HG03139 (cell line): ENCODE measurements around the gene ECSCR.
A peak's percentile ranks its signal among the peaks of the same experiment; 100 is the strongest.
"Not testable (repeated sequence)": the region's sequence is repeated elsewhere in the genome, so short reads cannot be mapped to it uniquely, and the experiment has no call there.

Source experiments
- ATAC-seq: cut with Tn5 transposase; IDR thresholded peaks from one replicate; pipeline ENCODE4 v1.9.1; 2021; ENCODE audit not compliant: unreplicated experiment

Gene ECSCR

DNA sequence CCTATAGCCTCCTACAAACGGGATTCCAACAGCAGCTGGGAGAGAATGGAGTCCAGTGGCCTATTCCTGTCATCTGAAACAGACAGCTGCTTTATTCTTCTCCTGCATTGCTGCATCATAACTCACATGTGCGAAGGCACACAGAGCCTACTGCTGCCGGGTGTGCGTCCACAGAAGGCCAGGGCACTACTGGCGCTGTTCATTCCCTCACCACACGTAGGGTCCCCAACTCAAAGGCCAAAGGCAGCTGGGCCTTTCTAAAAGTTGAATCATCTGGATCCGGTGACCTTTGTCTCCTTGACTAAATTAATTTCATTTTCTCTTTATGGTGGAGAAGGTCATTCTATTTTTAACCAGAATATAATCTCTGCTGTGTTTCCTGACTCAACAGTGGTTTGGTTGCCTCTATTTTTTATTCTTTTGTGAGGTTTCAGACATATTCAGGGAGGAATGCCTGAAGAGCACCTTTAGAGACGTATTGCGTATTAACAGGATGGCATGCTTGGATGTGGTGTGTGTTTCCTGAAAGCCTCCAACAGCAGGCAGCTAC is 47.9 kb downstream of the ECSCR start:
- no peak for ATAC-seq

DNA sequence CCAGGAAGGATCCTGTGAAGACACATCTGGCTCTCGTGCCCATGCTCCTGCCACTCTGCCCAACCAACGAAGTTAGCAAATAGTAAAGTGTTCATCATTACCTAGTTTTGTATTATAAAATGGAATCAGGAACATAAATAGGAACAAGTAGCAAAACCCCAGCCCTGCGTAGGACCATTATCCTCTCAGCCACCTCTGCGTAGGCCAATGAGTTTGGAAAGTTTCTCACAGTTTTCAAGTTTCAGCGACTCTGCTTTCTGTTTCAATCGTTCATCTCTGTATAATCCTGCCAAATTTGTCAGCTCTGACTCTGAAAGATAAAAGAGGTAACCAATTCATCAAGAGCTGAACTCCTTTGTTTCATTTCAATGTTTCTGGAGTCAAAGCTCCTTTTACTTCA is 48.6 kb downstream of the ECSCR start:
- ATAC-seq = no peak

DNA sequence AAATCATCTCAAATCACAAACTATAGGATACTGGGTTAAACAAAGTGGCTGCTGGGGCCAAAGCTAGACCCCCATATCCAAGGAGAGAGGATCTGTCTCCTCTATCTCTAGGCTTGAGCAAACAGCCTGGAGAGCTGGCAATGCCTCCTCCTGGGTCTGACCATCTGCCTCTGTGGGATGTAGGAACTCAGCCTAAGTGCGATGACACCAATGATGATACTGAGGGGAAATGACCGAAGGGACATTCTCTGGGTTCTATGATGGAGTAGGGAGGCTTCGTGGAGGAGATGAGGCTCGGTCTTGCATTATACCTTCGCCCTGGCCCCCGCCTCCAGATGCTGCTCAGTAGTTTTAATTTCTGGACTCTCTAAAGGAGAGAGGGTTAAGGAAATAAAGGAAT is 49.4 kb downstream of the ECSCR start:
- ATAC-seq = no peak

DNA sequence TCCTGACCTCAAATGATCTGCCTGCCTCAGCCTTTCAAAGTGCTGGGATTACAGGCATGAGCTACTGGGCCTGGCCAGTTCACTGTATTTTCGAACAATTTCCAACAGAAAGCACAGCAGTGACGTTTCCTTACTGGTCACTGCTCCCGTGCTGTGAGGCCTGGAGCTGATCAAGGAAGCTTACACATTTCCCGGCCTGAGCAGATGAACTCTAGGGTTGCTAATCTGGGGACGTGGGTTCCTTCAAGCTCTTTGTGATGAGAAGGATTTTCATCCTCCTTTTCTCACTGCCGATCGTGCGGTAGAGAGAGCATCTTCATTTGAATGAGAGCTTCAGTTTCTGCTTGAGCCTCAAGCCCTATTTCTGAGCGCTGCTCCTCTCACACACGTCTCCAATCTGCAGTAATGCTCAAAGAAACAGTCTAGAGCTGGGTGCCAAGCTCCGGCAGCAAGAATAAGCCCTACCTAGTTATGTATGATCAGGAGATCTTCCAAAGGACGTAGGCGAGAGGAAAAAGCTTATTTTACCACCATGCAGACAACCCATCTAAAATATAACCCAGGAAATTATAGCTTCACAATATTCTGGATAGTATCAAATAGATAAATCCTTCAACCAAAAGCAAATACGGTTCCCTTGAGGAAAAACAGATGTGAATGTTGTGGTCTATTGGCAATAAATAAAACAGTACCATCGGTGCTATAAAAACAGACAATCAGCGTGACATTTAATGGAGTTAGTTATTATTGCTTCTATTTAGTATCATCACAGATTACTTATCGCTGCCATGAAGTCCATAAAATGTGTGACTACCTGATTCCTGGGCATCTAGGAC is 51.3 kb downstream of the ECSCR start:
- no peak for ATAC-seq

DNA sequence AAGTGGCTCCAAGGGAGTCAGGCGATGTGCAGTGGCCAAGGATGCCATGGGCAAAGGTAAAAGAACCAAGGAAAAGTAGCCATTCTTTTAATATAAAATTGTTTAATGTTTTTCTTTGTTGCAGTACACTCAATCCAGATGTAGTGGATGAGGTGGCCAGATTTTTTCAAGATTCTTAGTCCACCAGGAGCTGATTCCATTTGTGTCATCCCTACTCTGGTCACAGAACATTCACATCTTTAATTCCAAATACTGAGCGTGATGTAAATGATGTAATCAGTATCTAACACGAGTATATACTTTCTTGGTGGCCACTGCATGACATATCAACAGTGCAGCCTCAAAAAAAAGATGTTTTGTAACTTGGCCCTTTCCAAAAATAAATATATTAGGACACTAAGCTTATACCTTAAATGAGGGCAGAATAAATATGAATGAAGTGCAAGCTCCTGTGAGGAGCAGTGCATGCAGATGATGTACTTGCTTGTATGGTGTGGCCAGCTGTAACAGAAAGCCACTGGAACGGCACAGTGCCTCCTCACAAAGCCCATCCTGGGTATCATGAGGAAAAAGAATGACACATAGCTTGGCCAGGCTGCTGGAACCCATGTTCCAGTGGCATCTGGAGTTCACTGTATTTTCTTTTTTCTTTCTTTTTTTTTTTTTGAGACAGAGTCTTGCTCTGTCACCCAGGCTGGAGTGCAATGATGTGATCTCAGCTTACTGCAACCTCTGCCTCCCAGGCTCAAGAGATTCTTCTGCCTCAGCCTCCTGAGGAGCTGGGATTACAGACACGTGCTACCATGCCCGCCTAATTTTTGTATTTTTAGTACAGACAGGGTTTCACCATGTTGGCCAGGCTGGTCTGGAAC is 52.2 kb downstream of the ECSCR start:
- ATAC-seq = no peak

DNA sequence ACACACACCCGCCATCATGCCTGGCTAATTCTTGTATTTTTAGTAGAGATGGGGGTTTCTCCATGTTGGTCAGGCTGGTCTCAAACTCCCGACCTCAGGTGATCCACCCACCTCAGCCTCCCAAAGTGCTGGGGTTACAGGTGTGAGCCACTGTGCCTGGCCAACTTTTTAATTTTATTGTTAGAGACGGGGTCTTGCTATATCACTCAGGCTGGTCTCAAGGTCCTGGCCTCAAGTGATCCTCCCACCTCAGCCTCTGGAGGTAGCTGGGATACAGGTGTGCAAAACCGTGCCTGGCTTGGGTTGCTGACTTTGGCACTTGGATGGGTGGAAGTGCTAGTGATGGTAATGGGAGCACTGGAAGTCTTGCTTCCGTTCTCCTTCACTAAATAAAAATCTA is 53.4 kb downstream of the ECSCR start:
- ATAC-seq = not testable (repeated sequence)

DNA sequence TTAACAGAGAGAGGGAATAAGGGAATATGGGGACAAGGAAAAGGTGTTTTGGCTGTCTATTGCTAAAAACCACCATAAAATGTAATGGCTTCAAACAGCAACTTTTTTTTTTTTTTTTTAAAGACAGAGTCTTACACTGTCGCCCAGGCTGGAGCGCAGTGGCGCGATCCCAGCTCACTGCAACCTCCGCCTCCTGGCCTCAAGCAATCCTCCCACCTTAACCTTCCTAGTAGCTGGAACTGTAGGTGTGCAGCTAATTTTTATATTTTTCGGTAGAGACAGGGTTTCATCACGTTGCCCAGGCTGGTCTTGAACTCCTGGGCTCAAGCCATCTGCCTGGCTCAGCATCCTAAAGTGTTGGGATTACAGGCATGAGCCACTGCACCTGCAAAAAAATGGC is 54.4 kb downstream of the ECSCR start:
- no peak for ATAC-seq

DNA sequence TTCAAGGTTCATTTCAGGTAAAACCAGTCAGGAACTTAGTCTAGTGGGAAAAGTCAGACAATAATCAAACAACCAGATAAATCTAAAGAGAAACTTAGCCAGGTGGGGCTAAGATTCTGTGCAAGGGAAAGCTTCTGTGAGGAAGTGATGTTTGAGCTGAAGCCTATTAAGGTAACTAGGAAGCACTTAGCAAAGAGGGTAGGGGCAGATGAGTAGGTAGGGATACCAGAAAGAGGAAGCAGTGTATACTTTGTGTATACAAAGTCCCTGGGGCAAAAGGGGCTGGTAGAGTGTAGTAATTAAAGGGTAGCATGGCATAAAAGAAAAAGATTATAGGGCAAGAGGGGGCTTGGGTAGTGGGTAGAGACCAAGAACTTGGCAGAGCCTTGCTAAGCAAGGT is 55.0 kb downstream of the ECSCR start:
- no peak for ATAC-seq

DNA sequence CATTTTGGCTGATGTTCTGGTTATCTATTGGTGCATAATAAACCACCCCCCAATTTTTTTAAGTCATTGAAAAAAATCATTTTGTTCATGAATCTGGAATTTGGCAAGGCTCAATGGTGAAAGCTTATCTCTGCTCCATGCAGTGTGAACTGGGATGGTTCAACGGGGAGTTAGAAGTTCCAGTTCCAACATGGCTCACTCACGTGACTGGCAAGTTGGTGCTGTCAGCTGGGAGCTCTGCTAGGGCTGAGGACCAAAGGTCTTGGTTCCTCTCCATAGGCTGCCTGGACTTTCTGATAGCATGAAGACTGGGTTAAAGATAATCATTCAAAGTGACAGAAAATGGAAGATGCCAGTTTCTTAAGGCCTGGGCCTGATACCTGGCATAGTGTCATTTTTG is 55.6 kb downstream of the ECSCR start:
- no peak for ATAC-seq

DNA sequence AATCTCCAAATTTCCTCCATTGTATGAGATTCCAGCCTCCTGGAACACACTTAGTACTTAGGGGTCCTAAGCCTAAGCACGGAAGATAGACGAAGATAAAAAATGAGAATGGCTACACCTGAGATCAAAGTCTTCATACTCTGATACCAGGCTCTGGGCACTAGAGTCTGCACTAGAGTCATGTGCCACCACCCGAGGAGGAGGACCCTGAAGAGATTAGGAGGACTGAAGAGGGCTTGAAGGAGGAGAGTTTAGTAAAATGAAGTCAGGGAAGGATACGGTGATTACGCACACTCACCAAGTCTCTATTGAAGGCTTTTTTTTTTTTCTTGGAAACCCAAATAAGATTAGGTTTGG is 58.1 kb downstream of the ECSCR start:
- ATAC-seq = no peak

DNA sequence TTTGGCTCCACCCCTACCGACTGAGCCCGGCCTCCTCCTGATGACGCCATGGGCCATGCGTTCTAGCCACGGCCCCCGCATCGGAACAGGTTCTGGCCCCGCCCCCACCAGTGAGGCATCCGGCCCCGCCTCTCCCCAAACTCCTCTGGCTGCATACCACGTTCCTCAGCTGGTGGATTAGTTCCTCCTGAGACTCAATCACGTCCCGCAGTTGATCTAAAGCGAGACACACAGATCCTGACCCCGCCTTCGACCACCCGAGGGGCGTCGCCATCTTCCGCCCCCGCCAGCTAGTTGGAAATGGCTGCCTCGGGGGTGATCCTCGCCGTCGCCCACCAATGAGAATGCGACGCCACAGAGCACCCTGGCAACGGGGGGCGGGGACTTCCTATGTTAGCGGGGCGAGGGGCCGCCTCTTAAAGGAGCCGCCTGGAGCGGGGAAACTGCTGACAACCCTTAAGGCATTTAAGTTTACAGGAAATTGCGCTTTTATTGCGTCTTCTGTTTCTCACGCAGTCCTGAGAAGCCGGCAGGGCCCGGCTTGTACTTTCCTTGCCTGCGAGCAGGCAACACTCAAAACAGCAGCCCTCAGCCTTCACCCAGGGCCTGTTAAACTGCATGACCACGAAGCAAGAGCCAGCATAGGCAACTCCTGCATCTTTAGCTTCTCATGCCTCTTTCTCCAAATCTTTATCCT is 58.6 kb downstream of the ECSCR start, which contains the start of gene SPATA24:
Gene SPATA24 (minus strand): TSS at position 303 of the 697 bp plus-strand sequence. CDS start 29 bp downstream, at position 274.
- ATAC-seq = peak; percentile 79

DNA sequence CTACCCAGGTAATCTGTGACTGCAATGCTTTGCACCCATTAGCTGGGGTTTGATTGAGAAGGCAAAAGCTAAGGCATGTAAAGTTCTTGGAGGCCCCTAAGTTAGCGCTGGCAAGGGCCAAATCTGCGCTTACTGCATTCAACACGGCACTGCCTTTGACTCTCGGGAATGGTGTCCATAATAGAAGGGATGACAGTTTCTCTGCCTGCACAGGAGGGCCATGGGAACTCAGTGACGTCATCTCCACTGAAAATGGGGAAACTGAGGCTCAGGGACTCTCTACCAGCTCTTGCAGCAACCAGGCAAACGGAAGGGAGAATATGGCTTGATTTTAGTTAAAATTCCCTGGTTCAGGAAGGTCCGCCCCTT is 59.1 kb downstream of the ECSCR start:
- ATAC-seq = no peak

DNA sequence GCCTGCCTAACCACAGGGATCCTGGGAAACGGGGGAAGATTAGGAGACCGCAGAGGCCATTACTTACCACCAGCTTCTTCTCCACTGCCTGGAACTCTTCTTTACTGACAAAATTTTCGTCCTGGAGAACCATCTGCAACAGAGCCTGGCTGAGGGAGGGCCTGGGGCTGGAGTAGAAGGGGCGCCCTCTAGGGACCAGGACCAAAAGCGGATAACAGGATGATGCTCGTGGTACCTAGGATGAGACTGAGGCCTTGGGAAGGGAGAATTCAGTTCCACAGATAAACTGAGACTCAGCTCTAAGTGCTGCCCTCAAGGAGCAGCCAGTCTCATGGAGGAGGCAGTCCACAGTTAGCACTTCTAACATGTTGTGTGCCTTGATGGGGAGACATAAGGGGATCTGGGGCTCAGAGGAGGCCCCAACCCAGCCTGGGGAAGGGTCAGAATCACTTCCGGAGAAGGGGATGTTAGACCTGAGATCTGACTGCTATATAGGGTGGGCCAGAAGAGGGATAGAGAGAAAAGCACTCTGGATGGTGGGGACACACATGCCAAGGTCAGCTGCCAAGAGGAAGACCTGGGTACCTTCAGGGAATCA is 59.9 kb downstream of the ECSCR start:
- no peak for ATAC-seq

DNA sequence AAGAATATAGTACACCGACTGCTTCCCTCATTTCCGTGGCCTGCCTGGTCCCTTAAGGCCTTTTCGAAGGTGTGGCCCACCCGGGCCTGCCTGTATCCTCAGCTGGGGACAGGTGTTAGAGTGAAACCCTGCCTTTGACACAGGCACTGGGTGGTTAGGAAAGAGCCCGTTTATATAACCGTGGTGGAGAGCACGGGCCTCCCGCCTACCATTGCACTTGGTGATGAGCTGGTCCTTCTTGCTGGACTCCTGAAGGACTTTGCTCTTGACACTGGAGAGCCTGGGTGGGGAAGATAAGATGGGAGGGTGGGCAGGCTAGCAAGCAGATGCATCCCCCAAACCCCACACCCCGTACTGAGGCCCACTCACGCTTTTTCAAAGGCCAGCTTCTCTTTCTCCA is 61.0 kb downstream of the ECSCR start:
- ATAC-seq = no peak

DNA sequence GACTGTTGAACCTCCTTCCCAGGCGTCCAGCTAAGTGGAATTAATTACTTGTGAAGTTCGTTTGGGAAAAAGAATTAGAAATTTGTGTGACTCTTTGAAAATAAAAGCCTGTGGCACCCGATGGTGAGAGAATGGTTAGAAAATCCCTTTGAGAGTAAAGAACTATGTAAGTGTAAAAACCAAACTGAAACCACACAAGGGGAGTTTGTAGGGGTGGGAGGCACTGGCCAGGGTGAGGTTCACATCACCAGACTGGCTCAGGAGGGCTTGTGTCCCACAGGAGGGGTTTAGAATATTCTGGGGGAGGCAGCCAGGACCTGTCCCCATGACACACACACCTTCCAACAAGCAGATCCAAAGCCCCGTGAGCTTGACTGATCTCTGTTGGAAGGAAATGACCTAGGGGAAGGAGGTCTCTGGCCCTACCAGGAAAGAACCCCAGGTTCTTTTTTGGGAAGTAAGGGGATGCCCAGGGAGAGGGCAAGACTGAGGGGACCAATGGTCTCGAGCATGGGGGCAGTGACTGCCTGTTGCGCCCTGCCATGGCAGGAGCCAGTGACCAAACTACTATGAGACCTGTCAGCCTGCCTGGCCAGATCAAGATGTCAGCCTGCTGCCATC is 62.9 kb downstream of the ECSCR start:
- no peak for ATAC-seq
